CD4-positive, alpha-beta T cell treated with Interleukin-1 beta for 1 hour (primary cell): ENCODE results near the gene MAGI2.

Experiments used
- DNase-seq, 2 donors: peaks; one replicate each; pipeline ENCODE4 v3.0.0-alpha.2; 2020 to 2022

MAGI2 gene

DNA sequence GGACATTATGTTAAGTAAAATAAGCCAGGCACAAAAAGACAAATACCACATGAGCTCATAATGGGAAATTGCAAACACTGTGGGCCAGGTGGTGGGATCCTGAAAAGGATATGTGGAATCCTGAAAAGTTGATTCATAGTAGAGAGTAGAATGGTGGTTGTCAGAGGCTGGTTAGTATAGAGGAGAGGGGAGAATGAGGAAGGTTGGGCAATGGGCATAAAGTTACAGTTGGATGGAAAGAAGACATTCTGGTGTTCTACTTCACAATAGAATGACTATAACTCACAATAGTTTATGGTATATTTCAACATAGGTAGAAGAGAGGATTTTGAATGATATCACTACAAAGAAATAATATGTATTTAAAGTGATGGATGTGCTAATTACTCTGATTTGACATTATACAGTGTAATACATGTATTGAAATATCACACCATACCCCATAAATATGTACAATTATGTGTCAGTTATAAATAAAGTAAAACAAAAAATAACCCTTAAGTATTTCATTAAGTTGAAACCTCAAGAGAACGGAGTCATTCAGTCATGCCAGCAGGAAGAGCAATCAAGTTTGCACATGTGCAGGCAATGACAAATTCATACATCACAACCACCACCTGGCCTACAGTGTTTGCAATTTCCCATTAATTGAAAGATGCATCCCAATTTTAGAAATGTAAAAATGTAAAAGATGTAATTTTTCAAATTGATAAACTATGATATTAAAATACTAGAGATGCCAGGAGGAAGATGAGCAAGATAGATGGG is 156.7 kb downstream of the MAGI2 start:
- DNase-seq = no peak

DNA sequence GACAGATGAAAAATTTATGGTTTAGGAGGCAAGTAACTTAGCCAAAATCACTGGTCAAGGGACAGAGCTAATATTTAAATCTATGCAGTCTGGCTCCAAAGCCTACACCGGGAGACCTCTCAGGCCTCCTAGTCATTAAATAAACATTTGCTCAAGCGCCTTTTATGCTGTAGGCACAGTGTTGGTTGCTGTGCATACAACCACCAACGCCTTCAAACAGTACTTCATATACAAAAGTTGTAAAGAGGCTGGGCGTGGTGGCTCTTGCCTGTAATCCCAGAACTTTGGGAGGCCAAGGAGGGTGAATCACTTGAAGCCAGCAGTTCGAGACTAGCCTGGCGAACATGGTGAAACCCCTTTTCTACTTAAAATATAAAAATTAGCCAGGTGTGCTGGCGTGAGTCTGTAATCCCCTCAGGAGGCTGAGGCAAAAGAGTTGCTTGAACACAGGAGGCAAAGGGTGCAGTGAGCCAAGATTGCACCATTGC is 159.8 kb downstream of the MAGI2 start:
- DNase-seq = no peak

DNA sequence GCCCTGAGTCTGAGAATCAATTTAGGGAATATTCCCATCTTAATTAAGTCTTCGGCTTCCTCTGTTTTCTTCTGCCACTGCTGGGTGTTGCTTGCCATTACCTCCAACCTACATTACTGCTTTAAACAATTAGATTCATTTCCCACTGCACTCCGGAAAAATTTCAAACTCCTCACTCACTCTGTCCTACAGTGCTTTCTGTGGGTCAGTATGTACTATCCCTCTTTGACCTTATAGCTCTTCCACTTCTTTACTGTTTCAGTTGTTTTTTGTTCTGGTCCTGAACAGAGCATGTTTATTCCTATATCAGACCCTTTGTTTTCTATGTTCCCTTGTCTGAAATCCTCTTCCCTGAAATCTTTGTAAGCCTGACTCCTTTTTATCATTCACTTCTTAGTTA is 160.6 kb downstream of the MAGI2 start:
- DNase-seq = no peak

DNA sequence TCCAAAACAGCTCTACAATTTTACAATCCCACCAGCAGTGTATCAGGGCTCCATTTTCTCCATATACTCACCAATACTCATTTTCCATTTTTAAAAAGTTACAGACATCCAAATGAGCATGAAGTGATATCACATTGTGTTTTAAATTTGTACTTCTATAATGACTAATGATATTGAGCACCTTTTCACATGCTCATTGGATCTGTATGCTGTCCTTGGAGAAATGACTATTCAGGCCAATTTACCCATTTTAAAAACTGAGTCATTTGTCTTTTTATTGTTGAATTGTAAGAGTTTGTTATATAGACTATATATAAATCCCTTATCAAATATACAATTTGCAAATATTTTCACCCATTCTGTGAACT is 162.0 kb downstream of the MAGI2 start:
- no peak for DNase-seq

GRCh38 chr7:79290841-79291497 is 162.5 kb downstream of the MAGI2 start:
- DNase-seq = no peak

GRCh38 chr7:79290398-79290797 is 163.1 kb downstream of the MAGI2 start:
- no peak for DNase-seq

GRCh38 chr7:79288655-79289054 is 164.8 kb downstream of the MAGI2 start:
- no peak for DNase-seq

- DNase-seq = no peak
These were observed 165.5 kb downstream of the MAGI2 start for GRCh38 chr7:79287981-79288380.

GRCh38 chr7:79286181-79286580 is 167.3 kb downstream of the MAGI2 start:
- no peak for DNase-seq

- no peak for DNase-seq
These were observed 167.7 kb downstream of the MAGI2 start for GRCh38 chr7:79285756-79286155.

GRCh38 chr7:79284211-79284610 is 169.3 kb downstream of the MAGI2 start:
- DNase-seq = no peak

GRCh38 chr7:79282882-79283602 is 170.4 kb downstream of the MAGI2 start:
- no peak for DNase-seq

- DNase-seq = no peak
These were observed 171.3 kb downstream of the MAGI2 start for GRCh38 chr7:79282070-79282694.

- no peak for DNase-seq
These were observed 172.0 kb downstream of the MAGI2 start for GRCh38 chr7:79281426-79281825.

- DNase-seq = no peak
These were observed 180.5 kb downstream of the MAGI2 start for GRCh38 chr7:79272938-79273337.

DNA sequence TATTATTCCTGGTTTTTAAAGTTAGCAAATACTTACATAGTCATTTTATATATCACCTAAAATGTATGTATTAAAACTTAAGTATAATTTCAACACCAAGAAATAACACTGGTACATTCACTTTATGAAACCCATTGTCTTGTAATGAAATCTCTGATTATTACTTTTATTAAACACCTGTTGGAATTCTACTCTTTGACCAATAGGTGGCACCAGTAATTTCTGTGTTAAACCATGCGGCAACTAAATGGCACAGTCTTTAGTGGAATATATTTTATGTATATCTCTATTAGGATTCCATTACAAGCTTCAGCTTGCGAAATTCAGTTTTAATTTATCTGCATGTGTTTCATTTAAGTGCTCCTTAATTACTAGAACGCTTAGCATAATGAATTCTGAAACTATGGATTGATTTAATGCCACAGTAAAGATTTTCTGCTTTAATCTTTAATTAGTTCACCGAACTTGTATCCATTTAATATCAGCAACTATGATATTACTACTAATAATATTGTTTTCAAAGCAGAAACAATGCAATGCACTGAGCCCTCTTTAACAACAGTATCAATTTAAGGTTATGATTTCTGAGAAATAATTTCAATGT is 181.3 kb downstream of the MAGI2 start:
- no peak for DNase-seq

- DNase-seq = no peak
These were observed 184.7 kb downstream of the MAGI2 start for GRCh38 chr7:79268730-79269129.

DNA sequence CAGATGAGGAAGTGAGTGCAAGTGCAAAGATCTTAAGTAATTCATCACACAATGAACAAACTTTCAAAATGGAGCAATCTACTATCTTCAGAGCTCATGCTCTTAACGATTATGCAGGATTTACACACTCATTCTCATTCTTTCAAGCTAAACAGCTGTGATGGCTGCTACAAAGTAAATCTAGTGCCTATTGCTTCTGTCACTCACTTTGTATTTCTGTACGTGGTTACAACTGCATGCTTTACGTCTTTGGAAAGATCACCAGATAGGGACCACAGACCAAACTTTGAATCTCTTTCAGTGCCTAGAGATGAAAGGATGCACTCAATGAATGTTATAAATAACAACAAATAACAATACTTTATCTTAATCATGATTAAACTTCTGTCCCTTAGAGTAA is 194.6 kb downstream of the MAGI2 start:
- DNase-seq = no peak

DNA sequence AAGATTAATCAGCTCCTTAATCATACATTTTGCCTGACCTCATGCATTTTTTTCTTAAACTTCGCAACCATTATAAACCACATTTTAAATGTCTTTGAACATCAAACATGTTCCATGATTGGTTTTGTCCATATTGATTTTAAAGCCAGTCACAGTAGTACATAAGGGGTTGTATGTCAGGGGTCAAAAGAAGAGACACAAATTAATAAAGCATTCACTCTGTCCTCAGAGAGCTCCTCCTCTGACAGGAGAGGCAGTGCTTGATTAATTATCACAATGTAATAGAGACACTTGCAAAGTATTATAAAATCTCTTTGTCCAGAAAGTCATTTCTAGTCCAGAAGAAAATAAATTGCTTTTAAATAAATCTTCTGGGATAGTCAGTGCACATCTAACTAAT is 195.5 kb downstream of the MAGI2 start:
- DNase-seq = no peak

DNA sequence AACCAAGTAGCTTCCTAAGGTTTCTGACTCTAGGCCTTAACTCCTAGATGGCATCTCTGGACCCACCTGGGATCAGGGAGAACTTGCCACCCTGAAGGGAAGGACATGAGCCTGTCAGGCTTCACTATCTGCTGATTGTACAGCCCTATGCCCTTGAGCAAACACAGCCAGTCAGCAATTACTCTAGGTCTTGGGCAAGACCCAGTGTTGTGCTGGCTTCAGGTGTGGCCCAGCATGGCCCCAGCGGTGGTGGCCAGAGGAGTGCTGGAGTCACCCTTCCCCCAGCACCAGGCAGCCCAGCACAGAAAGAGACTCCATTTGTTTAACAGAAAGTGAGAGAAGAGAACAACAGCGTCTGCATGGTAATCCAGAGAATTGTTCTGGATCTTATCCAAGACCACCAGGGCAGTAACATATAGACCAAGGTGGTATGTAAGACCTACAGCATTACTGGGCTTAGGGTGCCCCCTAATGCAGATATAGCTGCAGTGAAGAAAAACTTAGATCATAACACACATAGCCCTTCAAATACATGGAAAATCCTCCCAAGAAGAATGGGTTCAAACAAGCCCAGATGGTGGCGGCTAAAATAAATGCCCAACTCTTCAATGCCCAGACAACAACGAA is 207.7 kb downstream of the MAGI2 start:
- no peak for DNase-seq

DNA sequence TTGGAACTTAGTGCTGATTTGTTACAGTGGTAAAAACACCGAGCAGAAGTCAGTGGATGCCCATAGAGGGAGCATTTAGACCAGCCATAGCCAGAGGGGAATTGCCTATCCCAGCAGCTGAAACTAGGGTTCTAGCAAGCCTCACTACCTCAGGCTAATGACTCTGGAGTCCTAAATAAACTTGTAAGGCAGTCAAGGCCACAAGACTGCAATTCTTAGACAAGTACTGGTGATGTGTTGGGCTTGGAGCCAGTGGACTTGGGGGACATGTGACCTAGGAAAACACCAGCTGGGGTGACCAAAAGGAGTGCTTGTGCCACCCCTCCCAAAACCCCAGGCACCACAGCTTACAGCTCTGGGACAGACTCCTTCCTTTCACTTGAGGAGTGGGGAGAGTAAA is 209.0 kb downstream of the MAGI2 start:
- no peak for DNase-seq

DNA sequence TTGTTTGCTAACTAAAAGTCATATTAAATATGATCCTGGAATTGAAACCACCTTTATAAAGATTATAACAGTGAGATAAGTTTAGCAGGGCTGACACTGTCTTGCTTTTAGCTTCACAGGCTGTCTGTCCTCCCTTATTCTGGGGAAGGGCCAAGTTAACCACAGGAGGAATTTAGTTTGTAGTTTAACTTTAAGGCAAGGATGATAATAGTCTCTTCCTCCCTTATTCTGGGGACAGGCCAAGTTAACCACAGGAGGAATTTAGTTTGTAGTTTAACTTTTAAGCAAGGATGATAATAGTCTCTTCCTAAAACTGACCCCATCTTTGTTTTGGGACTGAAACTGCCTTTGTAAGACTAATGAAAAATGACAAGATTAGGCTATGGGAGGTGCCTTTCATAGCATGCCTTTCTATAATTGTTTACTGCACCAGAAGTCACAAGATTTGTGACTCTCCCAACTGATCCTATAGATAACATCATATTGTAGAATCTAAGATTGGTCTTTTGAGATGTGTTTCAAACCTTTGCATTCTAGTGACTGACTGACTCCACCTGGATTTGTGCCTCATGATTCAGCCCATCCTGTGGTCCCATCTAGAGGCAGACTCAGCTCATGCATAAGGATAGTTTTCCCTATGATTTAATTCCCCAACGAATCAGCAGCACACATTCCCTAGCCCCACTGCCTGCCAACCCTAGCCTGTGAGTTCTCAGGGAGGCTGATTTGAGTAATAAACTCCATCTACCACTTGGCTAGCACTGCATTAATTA is 212.0 kb downstream of the MAGI2 start:
- DNase-seq = no peak
